ENCODE data around the gene SOX9.

GRCh38 chr17:72099919-72100318, 20.9 kb upstream of the SOX9 start:
- TF ChIP-seq, protein P1, sequence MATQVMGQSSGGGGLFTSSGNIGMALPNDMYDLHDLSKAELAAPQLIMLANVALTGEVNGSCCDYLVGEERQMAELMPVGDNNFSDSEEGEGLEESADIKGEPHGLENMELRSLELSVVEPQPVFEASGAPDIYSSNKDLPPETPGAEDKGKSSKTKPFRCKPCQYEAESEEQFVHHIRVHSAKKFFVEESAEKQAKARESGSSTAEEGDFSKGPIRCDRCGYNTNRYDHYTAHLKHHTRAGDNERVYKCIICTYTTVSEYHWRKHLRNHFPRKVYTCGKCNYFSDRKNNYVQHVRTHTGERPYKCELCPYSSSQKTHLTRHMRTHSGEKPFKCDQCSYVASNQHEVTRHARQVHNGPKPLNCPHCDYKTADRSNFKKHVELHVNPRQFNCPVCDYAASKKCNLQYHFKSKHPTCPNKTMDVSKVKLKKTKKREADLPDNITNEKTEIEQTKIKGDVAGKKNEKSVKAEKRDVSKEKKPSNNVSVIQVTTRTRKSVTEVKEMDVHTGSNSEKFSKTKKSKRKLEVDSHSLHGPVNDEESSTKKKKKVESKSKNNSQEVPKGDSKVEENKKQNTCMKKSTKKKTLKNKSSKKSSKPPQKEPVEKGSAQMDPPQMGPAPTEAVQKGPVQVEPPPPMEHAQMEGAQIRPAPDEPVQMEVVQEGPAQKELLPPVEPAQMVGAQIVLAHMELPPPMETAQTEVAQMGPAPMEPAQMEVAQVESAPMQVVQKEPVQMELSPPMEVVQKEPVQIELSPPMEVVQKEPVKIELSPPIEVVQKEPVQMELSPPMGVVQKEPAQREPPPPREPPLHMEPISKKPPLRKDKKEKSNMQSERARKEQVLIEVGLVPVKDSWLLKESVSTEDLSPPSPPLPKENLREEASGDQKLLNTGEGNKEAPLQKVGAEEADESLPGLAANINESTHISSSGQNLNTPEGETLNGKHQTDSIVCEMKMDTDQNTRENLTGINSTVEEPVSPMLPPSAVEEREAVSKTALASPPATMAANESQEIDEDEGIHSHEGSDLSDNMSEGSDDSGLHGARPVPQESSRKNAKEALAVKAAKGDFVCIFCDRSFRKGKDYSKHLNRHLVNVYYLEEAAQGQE (IDR thresholded peaks at IDR 0.05; ENCODE audit: insufficient read depth in 1 of 2, low read depth in 2 of 2, low read length in 2 of 2), result no peak
- TF ChIP-seq TAF1 (IDR thresholded peaks at IDR 0.05; ENCODE audit: borderline replicate concordance, insufficient read depth, low read length), result no peak
